ENCODE data around the gene KRCC1.
A peak's percentile ranks its signal among the peaks of the same experiment; 100 is the strongest.
"Not testable (repeated sequence)": the region's sequence is repeated elsewhere in the genome, so short reads cannot be mapped to it uniquely, and the experiment has no call there.

The KRCC1 gene

GRCh38 chr2:88036182-88036581 lies 19.4 kb downstream of the KRCC1 start:
- DNase-seq = no peak

- no peak for DNase-seq
Measured at GRCh38 chr2:88032070-88032702, 23.4 kb downstream of the KRCC1 start.

GRCh38 chr2:88028931-88029330 lies 26.7 kb downstream of the KRCC1 start:
- no peak for DNase-seq

GRCh38 chr2:88027697-88028389 lies 27.7 kb downstream of the KRCC1 start:
- no peak for DNase-seq

GRCh38 chr2:88024509-88024908 lies 31.1 kb downstream of the KRCC1 start:
- no peak for DNase-seq

- DNase-seq = no peak
Measured at GRCh38 chr2:88022669-88022921, 33.0 kb downstream of the KRCC1 start.

GRCh38 chr2:88019985-88020384 lies 35.6 kb downstream of the KRCC1 start:
- no peak for DNase-seq

GRCh38 chr2:88018909-88019308 lies 36.7 kb downstream of the KRCC1 start:
- DNase-seq = no peak

- not testable (repeated sequence) for DNase-seq
Measured at GRCh38 chr2:88018077-88018805, 37.3 kb downstream of the KRCC1 start.

- DNase-seq = not testable (repeated sequence)
Measured at GRCh38 chr2:88017780-88018038, 37.9 kb downstream of the KRCC1 start.

- DNase-seq = peak; percentile 55
Measured at GRCh38 chr2:88016960-88017779, 38.4 kb downstream of the KRCC1 start.

- peak; percentile 95 for DNase-seq
Measured at GRCh38 chr2:88016086-88016959, 39.3 kb downstream of the KRCC1 start, which contains the start of gene RNU2-63P. RNU2-63P (minus strand) TSS chr2:88016547.

- no peak for DNase-seq
Measured at GRCh38 chr2:88011011-88011410, 44.6 kb downstream of the KRCC1 start.

GRCh38 chr2:88010136-88010535 lies 45.4 kb downstream of the KRCC1 start:
- DNase-seq = no peak

GRCh38 chr2:88006912-88007439 lies 48.6 kb downstream of the KRCC1 start:
- no peak for DNase-seq

- DNase-seq = no peak
Measured at GRCh38 chr2:88005776-88006175, 49.8 kb downstream of the KRCC1 start.

GRCh38 chr2:88003074-88003755 lies 52.4 kb downstream of the KRCC1 start:
- no peak for DNase-seq

GRCh38 chr2:88002359-88002707 lies 53.2 kb downstream of the KRCC1 start:
- no peak for DNase-seq

GRCh38 chr2:88000474-88000873 lies 55.1 kb downstream of the KRCC1 start:
- DNase-seq = not testable (repeated sequence)

GRCh38 chr2:87996570-87996969 lies 59.0 kb downstream of the KRCC1 start:
- no peak for DNase-seq

GRCh38 chr2:87995756-87996155 lies 59.8 kb downstream of the KRCC1 start:
- DNase-seq = no peak
